DMS 273 (cell line): ENCODE results near the gene C17orf50.

Experiments used
- DNase-seq: peaks from one replicate; lab custom pipeline; 2025; ENCODE audit not compliant: unreplicated experiment; lab: John Stamatoyannopoulos, UW

The C17orf50 gene

DNA sequence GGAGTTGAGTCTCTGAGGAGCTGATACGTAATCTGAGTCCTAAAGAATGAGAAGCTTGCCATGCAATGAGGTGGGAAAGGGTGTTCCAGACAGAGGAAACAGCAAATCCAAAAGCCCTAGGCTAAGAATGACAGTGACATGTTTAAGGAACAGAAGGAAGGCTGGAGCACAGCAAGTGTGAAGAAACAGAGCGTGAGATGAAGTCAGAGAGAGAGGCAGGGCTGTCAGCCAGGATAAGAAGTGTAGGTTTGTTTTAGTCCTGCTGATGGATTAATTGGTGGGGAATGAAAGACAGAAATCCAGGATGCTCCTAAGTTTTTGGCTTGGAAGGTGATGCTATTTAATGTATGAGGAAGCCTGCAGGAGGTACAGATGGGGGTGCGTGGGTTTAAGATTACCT lies 20.3 kb downstream of the C17orf50 start:
- no peak for DNase-seq

DNA sequence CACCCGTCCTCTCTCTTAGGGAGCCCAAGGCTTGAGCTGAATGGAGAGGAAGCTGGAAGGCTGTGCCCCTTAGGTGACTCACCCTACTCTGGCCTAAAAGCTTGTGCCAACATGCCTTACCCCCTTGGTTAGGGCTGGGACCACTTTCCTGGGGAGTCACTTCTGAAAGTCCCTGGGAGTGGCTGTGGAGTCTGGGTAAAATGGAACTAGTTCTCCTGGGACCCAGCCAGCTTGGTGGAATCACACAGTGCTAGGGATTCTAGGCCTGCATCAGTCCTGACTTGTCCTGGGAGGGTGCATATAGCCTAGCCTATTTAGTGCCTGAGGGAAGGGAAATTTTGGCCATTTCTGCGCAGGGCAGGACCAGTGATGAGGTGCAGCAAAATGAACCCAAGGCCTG lies 24.2 kb downstream of the C17orf50 start:
- DNase-seq = no peak

DNA sequence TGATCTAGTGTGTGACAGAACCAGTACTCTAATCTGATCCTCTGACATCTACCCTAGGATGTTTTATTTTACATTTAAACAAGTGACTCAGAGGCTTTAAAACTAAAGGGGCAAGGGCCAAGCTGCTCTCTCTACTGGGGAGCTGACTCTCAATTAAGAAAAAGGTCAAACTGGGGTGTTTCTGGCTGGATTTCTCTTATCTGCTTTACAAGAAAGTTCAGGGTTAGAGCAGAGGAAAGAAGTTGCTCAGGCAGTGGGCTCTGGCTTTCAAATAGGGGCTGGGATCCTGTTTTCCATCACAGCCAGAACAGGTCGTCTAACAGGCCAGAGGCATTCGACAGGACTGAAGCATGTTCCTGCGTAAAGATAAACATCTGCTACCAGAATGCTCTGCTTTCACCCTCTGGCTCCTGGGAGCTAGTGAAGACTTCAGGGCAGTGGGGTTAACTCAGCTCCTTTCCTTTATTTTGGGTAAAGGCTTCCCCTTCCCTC lies 26.3 kb downstream of the C17orf50 start:
- peak; percentile 42 for DNase-seq

DNA sequence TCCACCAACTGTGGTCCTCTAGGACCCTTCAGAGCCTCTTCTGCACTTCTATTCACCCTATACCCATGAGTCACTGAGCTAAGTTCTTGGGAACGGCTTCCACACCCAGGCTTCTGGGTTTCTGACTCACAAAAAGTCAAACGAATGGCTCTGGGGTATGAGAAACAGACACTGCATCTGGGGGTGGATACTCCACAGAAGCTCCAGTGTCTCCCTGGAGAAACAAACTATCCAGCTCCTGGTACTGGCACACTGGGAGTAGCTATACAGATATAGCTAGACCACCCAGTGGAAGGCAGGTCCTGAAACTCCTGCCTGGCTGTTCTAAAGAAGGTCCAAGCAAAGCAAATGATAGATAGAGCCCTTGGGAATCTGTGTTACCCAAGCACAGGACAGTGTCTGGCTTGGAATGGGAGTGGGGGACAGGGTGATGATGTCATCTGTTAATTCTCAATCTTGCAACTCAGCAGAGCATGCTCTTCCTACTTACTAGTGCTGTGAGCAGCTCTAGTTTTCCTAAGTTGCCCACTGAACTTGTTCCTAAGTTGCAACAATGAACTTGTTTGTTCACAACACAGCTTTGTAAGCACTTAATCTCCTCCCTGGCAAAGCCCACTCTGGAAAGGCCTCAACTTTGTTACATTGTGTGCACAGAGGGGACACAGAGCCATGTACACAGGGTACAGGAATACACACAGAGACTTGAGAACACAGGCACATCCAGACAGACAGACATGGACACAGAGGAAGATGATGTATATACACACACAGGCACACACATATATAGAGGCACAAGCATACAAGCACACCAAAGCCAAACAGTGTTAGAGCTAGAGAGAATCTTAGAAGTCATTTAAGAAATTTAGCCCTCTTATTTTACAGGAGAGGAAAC lies 28.0 kb downstream of the C17orf50 start:
- no peak for DNase-seq

DNA sequence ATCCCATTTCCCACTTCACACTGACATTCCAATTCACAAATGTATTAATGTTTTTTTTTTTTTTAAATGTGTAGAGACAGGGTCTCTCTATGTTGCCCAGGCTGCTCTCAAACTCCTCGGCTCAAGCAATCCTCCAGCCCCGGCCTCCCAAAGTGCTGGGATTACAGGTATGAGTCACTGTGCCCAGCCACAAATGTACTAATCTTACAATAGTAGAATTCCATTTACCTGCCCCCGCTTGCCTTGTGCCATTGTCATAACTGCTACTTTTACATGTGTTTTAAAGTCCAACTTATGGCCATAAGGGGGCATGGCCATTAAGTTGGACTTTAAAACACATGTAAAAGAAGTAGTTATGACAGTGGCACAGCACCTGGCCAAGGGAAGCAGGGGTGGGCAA lies 30.2 kb downstream of the C17orf50 start:
- DNase-seq = no peak

DNA sequence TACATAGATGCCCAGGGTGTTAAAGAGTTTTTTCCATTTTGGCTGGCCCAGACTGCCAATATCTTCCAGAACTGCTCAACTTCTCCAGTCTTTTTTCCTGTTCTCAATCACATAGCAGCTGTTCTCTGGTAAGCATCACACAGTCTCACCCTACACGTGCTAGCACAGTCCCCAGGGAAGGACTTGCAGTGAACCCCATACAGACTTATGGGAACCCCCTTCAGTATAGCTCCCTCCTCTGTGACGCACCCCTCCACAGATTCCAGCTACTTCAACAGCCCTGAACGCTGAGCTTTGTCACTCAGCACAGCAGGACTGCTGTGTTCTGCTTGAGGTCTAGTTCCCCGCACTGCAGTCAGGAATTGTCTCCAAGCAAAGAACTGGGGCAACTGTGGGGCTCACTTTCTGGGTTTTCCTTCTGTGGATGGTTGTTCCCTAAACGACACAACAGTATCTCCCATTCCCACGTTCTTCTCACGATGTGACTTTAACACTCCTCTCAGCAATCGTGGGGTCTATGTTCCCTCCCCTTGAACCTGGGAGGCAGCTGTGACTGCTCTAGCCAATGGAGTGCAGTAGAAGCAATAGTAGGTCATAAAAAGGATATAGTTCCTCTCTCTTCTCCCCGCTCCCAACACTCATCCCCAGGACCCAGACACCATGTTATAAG lies 31.1 kb downstream of the C17orf50 start:
- no peak for DNase-seq

DNA sequence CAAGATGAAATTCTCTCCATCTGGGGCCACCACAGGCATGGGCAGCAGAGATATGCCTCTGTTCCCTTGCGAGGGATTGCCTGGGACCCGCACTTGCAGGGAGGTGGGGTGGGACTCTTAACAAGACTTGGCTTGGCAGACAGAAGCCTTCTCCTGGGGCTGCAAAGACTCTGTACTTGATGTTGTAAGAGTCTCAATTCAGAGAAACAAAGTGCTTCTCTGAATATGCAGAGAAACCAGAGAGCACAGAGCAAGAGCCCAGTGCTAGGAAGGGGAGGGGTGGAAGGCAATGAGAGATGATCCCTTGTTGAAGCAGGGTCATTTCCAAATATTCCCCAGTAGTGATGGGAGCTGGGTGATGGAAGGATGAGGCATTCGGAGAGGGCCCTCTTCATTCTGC lies 32.6 kb downstream of the C17orf50 start:
- no peak for DNase-seq

DNA sequence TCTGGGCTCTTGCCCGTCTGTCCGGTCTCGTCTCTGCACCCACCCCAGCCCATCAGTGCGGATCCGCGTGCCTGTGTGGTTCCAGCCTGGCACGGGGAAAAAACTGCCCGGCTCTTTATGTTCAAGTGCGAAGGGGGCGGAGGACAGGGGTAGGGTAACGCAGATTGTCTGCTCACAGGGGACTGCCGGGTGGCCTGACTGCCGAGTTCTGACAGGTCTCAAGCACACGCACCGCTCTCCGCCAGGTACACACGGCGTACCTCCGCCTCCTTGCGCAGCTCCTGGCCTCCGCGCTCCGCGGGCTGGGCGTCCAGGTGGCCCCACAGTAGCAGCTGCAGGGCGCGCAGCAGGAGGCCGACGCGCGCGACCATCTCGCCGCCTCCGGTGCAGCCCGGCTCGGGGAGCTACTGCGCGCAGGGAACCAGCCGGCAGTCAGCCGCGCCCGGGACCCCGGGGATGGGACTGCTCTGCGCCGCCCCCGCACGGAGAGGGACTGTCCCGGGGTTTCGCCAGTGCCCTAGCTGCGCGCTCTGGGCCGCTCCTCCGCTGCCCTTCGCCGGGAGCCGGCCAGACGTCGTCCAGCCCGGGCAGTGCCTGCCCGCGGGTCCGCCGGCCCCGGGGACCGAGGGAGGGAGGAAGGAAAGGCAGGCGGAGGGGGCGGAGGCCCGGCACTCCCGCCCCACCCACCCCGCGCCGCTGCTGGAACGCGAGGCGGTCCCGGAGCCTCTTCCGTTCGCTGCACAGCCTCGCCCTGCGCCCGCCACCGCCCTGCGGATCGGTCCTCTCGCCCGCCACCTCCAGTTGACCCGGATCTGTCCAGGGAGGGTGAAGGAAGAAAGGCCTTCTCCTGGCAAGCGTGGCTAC lies 34.6 kb downstream of the C17orf50 start, which contains the start of gene MMP28:
Gene MMP28, minus strand, starts transcription at position 635 of the 864 bp plus-strand sequence. Its CDS starts 264 bp downstream, at position 371.
- DNase-seq = peak; percentile 74

DNA sequence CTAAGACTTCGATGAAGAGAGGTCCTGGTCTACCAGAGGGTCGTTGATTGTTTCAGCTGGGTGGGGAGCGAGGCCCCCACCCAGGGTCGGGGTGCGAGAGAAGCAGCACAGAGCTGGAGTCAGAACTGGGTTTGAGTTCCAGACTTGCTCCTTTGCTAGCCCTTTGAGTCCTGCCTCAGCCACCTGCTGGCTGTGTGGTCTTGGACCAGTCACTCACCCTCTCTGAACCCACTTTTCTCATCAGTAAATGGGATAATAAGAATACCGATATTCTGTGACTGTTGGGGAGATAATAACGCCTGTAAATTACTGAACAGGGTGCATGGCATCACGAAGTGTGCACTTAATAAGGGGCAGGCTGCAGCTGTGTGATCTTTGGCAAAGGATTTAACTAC lies 35.2 kb downstream of the C17orf50 start:
- DNase-seq = no peak

DNA sequence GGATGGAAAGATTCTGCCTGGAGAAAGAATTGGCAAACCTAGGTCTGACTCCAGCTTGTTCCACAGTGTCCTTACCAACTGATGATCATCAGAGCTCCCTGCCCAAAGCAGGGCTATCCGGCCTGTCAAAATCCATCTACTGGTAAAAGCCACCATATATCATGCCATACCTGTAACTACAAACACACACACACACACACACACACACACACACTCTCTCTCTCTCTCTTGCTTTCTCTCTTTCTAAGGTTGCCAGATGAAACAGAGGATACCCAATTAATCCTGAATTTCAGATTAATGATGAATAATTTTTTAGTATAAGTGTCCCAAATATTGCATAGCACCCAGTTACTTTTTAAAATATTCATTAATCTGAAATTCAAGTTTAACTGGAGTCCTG lies 36.3 kb downstream of the C17orf50 start:
- no peak for DNase-seq

DNA sequence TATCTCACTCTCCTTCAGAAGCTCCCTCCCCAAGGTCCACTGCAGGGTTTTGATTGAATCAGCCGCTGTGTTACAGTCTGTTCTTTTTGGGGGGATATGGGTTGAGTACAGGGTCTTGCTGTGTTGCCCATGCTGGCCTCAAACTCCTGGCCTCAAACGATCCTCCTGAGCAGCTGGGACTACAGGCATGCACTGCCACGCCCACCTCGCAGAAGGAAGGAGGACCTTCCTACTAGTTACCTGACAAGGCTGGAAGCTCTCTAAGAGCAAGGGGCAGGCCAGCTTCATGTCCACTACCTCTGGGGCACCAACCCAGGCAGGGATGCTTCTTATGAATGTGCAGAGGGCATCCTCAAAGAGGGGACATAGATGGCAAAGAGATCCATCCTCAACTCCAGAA lies 36.7 kb downstream of the C17orf50 start:
- DNase-seq = no peak

DNA sequence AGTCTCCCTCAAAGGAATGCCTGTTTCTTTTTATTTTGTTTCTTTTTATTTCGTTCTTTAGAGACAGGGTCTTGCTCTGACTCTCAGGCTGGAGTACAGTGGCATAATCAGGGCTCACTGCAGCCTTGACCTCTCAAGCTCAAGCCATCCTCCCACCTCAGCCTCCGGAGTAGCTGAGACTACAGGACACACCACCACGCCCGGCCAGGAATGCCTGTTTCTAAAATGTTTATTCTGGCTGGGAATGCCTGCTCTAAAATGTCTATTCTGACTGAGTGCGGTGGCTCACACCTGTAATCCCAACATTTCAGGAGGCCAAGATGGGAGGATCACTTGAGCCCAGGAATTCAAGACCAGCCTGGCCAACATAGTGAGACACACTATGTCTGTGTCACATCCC lies 37.2 kb downstream of the C17orf50 start:
- DNase-seq = no peak

DNA sequence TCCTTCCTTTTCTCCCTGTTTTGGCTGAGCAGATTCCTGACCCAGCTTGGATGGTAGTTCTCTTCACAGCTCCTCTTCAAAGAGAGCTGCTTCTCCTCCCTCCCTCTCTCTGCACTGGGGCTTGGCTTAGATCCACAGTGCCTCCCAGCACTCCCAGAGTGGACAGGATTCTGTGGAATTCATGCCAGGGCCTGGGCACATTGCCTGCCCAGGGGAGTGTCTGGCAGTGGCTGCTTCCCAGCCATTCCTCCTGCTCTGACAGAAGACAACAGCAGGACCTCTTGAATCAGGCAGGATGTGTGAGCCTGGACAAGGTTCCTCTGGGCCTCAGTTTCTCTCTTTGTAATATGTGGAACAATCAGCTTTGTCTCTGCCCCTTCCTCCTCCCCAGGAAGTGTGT lies 39.3 kb downstream of the C17orf50 start:
- peak; percentile 85 for DNase-seq

DNA sequence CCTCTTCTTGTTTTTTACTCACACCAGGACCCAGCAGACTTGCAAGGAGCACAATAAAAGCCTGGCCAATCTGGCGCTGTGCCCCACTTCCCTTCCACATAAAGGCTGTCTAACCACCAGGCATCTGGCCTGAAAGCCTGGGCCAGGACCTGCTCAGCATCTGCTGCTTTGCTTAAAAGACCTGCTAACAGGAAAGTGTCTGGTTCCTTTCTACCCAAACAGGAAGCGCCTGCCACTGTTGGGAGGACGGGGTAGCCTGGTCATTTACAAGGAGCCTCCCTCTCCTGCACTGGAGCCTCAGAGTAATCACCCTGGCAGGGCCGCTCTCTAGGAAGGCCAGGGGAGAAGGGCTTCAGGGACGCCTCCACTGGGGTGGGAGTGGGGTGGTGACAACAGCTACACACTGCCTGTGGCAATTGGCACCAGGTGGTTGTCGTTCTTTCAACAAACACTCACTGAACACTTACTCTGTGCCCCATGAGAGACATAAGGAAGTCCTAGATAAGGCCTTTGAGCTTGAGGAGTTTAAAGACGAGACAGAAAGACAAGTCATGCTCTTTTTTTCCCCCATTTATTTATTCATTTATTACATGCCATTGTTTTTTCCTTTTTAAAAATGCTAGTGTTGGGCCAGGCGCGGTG lies 41.0 kb downstream of the C17orf50 start:
- DNase-seq = peak; percentile 99

DNA sequence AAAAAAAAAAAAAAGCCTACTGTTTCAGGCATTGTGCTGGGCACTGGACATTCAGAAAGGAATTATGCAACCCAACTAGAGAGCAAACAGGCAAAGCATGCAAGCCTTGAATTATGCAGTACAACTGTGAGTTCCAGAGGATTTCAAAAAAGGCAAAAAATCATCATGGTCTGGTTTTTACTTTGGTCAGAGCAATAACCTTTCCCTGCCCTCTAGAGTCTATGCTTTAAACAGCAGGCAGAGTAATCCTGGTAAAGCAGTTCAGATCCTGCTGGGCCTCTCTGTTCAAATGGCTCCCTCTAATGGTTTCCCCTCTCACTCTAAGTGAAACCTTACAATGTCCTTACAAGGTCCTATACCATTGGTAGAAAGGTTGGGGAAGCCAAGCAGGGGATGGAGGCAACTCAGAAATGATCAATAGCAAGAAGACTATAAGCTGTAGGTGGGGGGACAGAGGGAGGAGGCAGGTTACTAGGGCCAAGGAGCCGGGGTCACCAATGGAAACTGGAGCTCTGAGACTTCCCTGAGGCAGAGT lies 44.0 kb downstream of the C17orf50 start:
- DNase-seq = peak; percentile 93

DNA sequence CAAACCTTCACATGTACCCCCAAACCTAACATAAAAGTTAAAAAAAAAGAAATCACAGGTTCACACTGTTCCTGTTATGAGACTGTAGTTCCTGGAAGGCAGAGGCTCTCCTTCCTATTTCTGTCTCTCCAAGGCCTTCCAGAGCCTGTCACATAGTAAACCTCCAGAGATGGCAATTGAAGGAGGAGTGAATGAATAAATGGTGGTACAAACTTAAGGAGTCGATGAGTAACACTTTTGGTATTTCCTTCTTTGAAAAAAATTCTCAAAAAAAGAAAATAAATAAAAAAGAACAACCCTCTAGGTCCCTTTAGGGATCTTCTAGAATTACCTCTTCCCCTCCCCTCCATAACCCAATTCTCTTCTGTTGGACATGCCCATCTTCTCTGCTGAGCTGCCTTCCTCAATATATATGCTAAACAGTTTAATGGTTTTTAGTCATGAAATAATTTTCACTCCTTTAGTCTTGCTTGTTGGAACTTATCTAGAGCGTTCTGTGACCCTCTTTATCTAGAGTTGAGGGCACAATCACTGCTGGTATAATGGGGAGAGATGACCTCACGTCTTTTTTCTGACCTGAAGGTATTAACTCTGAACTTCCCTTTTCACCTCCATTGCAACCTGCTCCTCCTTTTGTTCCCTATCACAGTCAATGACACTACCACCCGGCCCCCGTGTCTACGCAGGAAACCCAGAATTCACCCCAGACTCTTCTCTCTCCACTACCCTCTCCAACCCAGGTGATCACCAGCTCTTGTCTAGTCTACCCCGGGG lies 46.9 kb downstream of the C17orf50 start:
- DNase-seq = no peak

DNA sequence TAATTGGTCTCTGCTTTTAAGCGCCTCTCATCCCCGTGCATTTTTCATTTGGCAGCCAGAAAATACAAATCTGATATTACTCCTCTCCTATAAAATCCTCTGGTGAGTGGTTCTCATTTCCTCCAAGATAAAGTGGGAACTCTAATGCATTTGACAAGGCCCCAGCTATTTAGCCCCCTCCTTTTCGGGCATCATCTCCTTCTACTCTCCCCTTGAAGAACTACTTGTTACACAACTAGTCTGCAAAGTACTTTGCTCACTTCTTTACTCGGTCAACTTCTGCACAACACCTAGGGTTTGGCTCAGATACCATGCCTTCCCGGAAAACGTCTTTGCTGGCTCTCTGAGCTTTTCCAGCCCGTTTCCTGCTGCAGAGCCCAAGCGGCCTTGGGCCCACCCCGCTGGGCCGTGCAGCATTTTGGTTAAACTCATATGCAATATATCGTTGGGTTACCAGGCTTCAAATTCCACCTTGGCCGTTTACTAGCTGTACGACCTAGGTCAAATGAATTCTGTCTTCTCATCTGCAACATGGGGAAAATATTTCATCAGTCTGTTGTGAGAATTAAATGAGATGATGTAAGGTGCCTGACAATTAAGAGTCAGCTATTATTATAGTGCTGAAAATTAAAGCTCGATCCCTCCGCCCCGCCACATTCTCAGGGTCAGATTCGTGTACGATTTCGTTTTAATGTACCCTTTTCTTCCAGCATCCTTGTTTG lies 47.7 kb downstream of the C17orf50 start:
- peak; percentile 55 for DNase-seq

DNA sequence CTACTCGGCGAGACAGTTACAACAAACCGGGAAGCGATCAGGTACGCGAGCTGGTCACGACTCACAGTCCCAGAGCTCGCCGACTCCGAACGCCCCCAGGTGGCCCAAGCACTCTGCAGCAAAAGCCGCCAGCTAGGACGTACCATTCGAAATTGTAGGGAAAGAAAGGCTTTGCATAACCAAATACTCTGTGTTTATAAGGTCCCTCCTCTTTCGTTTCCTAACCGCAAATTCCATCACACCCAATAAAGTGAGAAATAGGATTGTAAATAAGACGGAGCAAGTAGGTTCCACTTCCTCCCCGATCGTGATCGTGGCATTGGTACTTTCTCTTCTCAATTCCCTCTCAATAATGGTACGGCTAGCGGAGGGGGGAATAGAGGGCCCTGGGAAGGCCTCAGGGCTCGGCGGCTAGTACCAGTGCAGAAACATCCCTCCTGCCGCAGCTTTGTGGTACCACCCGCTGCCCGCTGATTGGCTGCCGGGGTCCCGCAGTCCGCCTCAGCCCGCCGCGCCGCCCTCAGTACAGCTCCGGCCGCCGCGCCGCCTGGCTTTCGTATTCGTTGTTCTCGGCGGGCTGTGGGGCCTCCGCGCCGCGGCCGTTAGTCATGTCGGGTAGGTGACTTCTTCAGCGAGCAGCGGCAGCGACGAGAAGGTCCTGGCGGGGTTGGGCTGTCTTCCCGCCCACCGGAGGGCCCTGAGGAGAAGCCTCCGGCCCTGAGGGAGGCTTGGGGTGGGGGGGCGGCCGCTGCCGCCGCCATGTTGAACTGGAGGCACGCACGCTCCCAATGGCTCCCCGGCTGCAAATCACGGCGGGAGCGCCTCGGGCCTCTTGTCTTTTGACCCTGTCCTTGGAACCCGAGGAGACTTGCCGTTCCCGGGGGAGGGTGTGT lies 48.5 kb downstream of the C17orf50 start, which contains the start of gene TAF15:
Gene TAF15, plus strand, starts transcription at position 523 of the 893 bp plus-strand sequence. Its CDS starts 86 bp downstream, at position 609.
- peak; percentile 99 for DNase-seq
